Posterior vena cava (tissue), 2 donors: ENCODE results near the gene TTC33. TPM values are rescaled to one million over a fixed set of nuclear protein-coding genes. Genes with fewer than 3 reads are reported as not detected.

ENCODE experiments used
- DNase-seq: peaks from one replicate; pipeline ENCODE4 v3.0.0-alpha.2; 2020; ENCODE audit warnings: low spot score
- intact Hi-C, 2 donors: fragments of 100-400 bp; cut with DNase I; formaldehyde crosslinking; loops; one replicate each; pipeline versions ENCODE4 v1.14.1 to v1.14.2; 2022 to 2023
- total RNA-seq, 2 donors: library from RNA; stranded (reverse); fragmentation: NEBNext Ultra II Directional; extraction: Animal tissue kit (Norgen Biotek cat#: 25700); gene quantifications; one replicate each; pipeline ENCODE4 v1.2.1, GENCODE V29; 2021
- donor health status: DM: yes; HTN: yes; CAD: no.
- donor health status: DM: yes; HTN: yes; CAD: no.

The TTC33 gene
- total RNA-seq, 2 donors from 2014 or later = 13.3 to 18.2 TPM

- DNase-seq = no peak
- intact Hi-C loops = loop anchor here in 1 of 2 donors (10.0 kb wide), 1 partner anchor 1101 kb away; no protein-coding TSS in a partner anchor
Observed at GRCh38 chr5:40685976-40686486, 69.7 kb downstream of the TTC33 start.

- DNase-seq = no peak
- intact Hi-C loops = loop anchor here in 1 of 2 donors (10.0 kb wide), 1 partner anchor 1100 kb away; no protein-coding TSS in a partner anchor
Observed at GRCh38 chr5:40685193-40685592, 70.6 kb downstream of the TTC33 start.

GRCh38 chr5:40683305-40683704 lies 72.5 kb downstream of the TTC33 start:
- intact Hi-C loops = loop anchor here in 1 of 2 donors (10.0 kb wide), 1 partner anchor 1099 kb away; no protein-coding TSS in a partner anchor
- DNase-seq = no peak

- DNase-seq = no peak
- intact Hi-C loops = loop anchor here in 1 of 2 donors (10.0 kb wide), 1 partner anchor 1098 kb away; no protein-coding TSS in a partner anchor
Observed at GRCh38 chr5:40682154-40683017, 73.4 kb downstream of the TTC33 start.

GRCh38 chr5:40681363-40682153 lies 74.2 kb downstream of the TTC33 start:
- intact Hi-C loops = loop anchor here (1.0 to 10.0 kb wide), 2 partner anchors 735 to 1097 kb away; no protein-coding TSS in a partner anchor
- peak; percentile 85 for DNase-seq

- DNase-seq = no peak
Observed at GRCh38 chr5:40680741-40681362, 74.9 kb downstream of the TTC33 start.

GRCh38 chr5:40679913-40680681 lies 75.7 kb downstream of the TTC33 start, which contains the start of gene PTGER4:
PTGER4 (plus strand) TSS chr5:40679915; CDS start chr5:40680994, 1,079 bp downstream.
- no peak for DNase-seq
- intact Hi-C loops = loop anchor here in 1 of 2 donors (10.0 kb wide), 1 partner anchor 1095 kb away; no protein-coding TSS in a partner anchor

More at GRCh38 chr5:40680741-40681362, 74.9 kb downstream of the TTC33 start:
- intact Hi-C loops = loop anchor here (1.0 to 10.0 kb wide), 2 partner anchors 735 to 1096 kb away; no protein-coding TSS in a partner anchor

- peak; percentile 98 for DNase-seq
- intact Hi-C loops = no loop called here
Observed at GRCh38 chr5:40679148-40679912, 76.4 kb downstream of the TTC33 start.

- no peak for DNase-seq
- intact Hi-C loops = no loop called here
Observed at GRCh38 chr5:40678460-40679147, 77.2 kb downstream of the TTC33 start.

GRCh38 chr5:40678026-40678425 lies 77.7 kb downstream of the TTC33 start:
- DNase-seq = no peak
- intact Hi-C loops = no loop called here

- intact Hi-C loops = no loop called here
Observed at GRCh38 chr5:40677456-40677855, 78.3 kb downstream of the TTC33 start.

GRCh38 chr5:40676613-40677343 lies 79.0 kb downstream of the TTC33 start:
- intact Hi-C loops = no loop called here
- no peak for DNase-seq

More at GRCh38 chr5:40677456-40677855, 78.3 kb downstream of the TTC33 start:
- DNase-seq = no peak

- no peak for DNase-seq
- intact Hi-C loops = no loop called here
Observed at GRCh38 chr5:40675396-40676133, 80.2 kb downstream of the TTC33 start.

GRCh38 chr5:40674661-40675235 lies 81.0 kb downstream of the TTC33 start:
- intact Hi-C loops = no loop called here

GRCh38 chr5:40672425-40672824 lies 83.3 kb downstream of the TTC33 start:
- intact Hi-C loops = no loop called here
- no peak for DNase-seq

More at GRCh38 chr5:40674661-40675235, 81.0 kb downstream of the TTC33 start:
- no peak for DNase-seq
